ENCODE data around the gene SEMA4G. TPM values are rescaled to one million over a fixed set of nuclear protein-coding genes. Genes with fewer than 3 reads are reported as not detected.

SEMA4G gene
- total and polyA plus RNA-seq, 2 of the 13 experiments (the other 11 are each of a cell fraction or from before 2014, with no cell fraction given), result 46.2 to 207 TPM

DNA sequence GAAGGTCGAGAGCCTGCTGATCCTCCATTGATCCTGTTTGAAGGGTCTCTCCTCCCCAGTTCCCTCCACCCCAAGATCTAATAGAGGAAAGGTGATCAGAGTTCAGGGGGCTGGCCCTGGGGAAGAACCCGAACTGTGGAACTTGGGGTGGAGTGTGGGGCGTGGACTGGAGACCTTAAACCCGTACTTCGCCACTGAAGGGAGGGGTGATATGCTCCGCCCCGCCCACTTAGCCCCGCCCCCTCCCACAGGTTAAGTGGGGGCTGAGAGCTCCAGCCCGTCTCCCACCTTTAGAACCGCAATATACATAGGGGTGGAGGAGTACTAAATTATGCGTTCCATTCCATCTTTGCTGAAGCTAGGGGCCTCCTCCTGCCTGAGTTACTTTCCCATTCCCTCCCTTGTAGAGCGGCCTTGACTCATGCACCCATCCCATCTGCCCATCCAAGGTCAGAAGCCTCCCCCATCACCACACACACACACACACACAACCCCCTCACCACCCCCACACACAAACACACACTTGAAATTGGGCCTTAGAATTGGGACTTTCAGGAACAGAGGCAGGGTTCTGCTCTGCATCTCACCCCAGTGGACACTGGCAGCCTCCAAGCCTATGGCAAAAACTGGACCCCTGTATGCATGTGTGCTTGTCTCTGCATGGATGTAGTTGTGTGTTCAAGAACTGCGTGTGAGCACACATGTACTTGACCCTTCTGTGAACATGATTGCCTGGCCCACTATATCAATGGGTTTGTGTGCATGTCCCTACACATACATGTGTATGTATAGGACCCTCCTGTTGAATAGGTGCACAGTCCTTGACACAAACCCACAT, 991 bp downstream of the SEMA4G start (continued):
- TF ChIP-seq, protein P1, sequence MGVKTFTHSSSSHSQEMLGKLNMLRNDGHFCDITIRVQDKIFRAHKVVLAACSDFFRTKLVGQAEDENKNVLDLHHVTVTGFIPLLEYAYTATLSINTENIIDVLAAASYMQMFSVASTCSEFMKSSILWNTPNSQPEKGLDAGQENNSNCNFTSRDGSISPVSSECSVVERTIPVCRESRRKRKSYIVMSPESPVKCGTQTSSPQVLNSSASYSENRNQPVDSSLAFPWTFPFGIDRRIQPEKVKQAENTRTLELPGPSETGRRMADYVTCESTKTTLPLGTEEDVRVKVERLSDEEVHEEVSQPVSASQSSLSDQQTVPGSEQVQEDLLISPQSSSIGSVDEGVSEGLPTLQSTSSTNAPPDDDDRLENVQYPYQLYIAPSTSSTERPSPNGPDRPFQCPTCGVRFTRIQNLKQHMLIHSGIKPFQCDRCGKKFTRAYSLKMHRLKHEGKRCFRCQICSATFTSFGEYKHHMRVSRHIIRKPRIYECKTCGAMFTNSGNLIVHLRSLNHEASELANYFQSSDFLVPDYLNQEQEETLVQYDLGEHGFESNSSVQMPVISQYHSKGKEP (CRISPR knock-in tag; IDR thresholded peaks at IDR 0.05), result no peak
- TF ChIP-seq, protein P2, sequence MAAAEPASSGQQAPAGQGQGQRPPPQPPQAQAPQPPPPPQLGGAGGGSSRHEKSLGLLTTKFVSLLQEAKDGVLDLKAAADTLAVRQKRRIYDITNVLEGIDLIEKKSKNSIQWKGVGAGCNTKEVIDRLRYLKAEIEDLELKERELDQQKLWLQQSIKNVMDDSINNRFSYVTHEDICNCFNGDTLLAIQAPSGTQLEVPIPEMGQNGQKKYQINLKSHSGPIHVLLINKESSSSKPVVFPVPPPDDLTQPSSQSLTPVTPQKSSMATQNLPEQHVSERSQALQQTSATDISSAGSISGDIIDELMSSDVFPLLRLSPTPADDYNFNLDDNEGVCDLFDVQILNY (CRISPR knock-in tag; conservative IDR thresholded peaks at IDR 0.05), result no peak
- TF ChIP-seq ELF1 (CRISPR knock-in tag; IDR thresholded peaks at IDR 0.05) (no peak), ZBTB8A (CRISPR knock-in tag; IDR thresholded peaks at IDR 0.05; ENCODE audit: borderline replicate concordance, low read depth) (no peak; the same call in 1 of the 2 replicates), ISX (CRISPR knock-in tag; conservative IDR thresholded peaks at IDR 0.05) (no peak; the same call in 1 of the 2 replicates), U2AF1 (optimal IDR thresholded peaks at IDR 0.05; ENCODE audit: low read depth, low read length) (no peak), ZNF253 (CRISPR knock-in tag; IDR thresholded peaks at IDR 0.05; ENCODE audit: borderline replicate concordance) (no peak), ZNF335 (CRISPR knock-in tag; IDR thresholded peaks at IDR 0.05) (no peak), CHD2 (IDR thresholded peaks at IDR 0.05; ENCODE audit: low read depth, low read length) (no peak), ATF1 (CRISPR knock-in tag; IDR thresholded peaks at IDR 0.05) (no peak), CHD4 (IDR thresholded peaks at IDR 0.05; ENCODE audit: borderline replicate concordance, low read length) (no peak), ZNF33A (CRISPR knock-in tag; IDR thresholded peaks at IDR 0.05; ENCODE audit: borderline replicate concordance) (no peak), JUND (CRISPR knock-in tag; IDR thresholded peaks at IDR 0.05) (no peak), NR2F1 (CRISPR knock-in tag; IDR thresholded peaks at IDR 0.05) (no peak; a peak in 1 of 4 replicates), PHF5A (CRISPR knock-in tag; IDR thresholded peaks at IDR 0.05; ENCODE audit: low read depth, unreplicated experiment) (no peak), RCOR2 (CRISPR knock-in tag; IDR thresholded peaks at IDR 0.05) (no peak), MEIS2 (CRISPR knock-in tag; IDR thresholded peaks at IDR 0.05) (no peak), KDM5A (IDR thresholded peaks at IDR 0.05; ENCODE audit: borderline replicate concordance, low read length) (no peak), TOE1 (CRISPR knock-in tag; IDR thresholded peaks at IDR 0.05) (no peak), CBX2 (IDR thresholded peaks at IDR 0.05; ENCODE audit: low read depth, low read length) (no peak), CBX2 (CRISPR knock-in tag; IDR thresholded peaks at IDR 0.05; ENCODE audit: low read depth) (no peak)
- TF ChIP-seq, protein P3, sequence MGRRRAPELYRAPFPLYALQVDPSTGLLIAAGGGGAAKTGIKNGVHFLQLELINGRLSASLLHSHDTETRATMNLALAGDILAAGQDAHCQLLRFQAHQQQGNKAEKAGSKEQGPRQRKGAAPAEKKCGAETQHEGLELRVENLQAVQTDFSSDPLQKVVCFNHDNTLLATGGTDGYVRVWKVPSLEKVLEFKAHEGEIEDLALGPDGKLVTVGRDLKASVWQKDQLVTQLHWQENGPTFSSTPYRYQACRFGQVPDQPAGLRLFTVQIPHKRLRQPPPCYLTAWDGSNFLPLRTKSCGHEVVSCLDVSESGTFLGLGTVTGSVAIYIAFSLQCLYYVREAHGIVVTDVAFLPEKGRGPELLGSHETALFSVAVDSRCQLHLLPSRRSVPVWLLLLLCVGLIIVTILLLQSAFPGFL (CRISPR knock-in tag; IDR thresholded peaks at IDR 0.05), result no peak
- TF ChIP-seq, protein P4, sequence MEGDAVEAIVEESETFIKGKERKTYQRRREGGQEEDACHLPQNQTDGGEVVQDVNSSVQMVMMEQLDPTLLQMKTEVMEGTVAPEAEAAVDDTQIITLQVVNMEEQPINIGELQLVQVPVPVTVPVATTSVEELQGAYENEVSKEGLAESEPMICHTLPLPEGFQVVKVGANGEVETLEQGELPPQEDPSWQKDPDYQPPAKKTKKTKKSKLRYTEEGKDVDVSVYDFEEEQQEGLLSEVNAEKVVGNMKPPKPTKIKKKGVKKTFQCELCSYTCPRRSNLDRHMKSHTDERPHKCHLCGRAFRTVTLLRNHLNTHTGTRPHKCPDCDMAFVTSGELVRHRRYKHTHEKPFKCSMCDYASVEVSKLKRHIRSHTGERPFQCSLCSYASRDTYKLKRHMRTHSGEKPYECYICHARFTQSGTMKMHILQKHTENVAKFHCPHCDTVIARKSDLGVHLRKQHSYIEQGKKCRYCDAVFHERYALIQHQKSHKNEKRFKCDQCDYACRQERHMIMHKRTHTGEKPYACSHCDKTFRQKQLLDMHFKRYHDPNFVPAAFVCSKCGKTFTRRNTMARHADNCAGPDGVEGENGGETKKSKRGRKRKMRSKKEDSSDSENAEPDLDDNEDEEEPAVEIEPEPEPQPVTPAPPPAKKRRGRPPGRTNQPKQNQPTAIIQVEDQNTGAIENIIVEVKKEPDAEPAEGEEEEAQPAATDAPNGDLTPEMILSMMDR (CRISPR knock-in tag; IDR thresholded peaks at IDR 0.05), result peak; percentile 18; the same call in 1 of the 2 replicates
- TF ChIP-seq, protein P5, sequence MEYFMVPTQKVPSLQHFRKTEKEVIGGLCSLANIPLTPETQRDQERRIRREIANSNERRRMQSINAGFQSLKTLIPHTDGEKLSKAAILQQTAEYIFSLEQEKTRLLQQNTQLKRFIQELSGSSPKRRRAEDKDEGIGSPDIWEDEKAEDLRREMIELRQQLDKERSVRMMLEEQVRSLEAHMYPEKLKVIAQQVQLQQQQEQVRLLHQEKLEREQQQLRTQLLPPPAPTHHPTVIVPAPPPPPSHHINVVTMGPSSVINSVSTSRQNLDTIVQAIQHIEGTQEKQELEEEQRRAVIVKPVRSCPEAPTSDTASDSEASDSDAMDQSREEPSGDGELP (IDR thresholded peaks at IDR 0.05; ENCODE audit: borderline replicate concordance, low read depth), result peak; percentile 13; the same call in 1 of the 2 replicates
